ENCODE measurements around the gene SYTL4. TPM values are rescaled to one million over a fixed set of nuclear protein-coding genes. Genes with fewer than 3 reads are reported as not detected.

Gene SYTL4
- total and polyA plus RNA-seq, 2 of the 8 experiments (the other 6 are each of a cell fraction or from before 2014, with no cell fraction given), result 0.11 TPM

GRCh38 chrX:100695302-100695701 lies 36.6 kb downstream of the SYTL4 start:
- Histone ChIP-seq H2BK12ac (ENCODE audit: low read depth, low read length) (no peak overlapping the region), H2AK5ac (ENCODE audit: low read depth, low read length) (no peak overlapping the region), H3K79me1 (ENCODE audit: low read depth, low read length) (no peaks in the 10 kb centered on the region), H3K27me3 (replicated peaks in 1 of 4; ENCODE audit: control insufficient read depth in 3 of 4, extremely low read depth in 1 of 4, insufficient read depth in 3 of 4, low read length in 3 of 4) (no peaks in the 10 kb centered on the region), H4K5ac (ENCODE audit: insufficient read length, low read depth, low read length) (no peak overlapping the region), H3K56ac (replicated peaks; ENCODE audit: insufficient read length, low read depth, low read length) (no peak overlapping the region), H4K91ac (replicated peaks; ENCODE audit: insufficient read length, low read length) (no peak overlapping the region), H3K4me3 (ENCODE audit: extremely low read depth in 1 of 4, insufficient read depth in 2 of 4, low read depth in 3 of 4, low read length in 4 of 4) (no peak overlapping the region), H3K9ac (replicated peaks in 1 of 4; ENCODE audit: extremely low read depth in 1 of 4, low read depth in 3 of 4, low read length in 3 of 4) (no peak overlapping the region), H3K18ac (ENCODE audit: extremely low read depth, low read length) (no peak overlapping the region), H4K20me1 (replicated peaks in 1 of 2; ENCODE audit: control insufficient read depth in 1 of 2, insufficient read depth in 2 of 2, low read length in 2 of 2) (no peaks in the 10 kb centered on the region), H2AFZ (ENCODE audit: low read length) (no peak overlapping the region), H3K23ac (ENCODE audit: insufficient read length) (no peak overlapping the region), H3K23me2 (ENCODE audit: low read depth, low read length) (no peaks in the 10 kb centered on the region), H3K4me2 (ENCODE audit: insufficient read depth in 1 of 2, low read depth in 2 of 2, low read length in 2 of 2) (no peak overlapping the region), H2BK20ac (ENCODE audit: low read length) (no peak overlapping the region), H2BK5ac (ENCODE audit: low read depth, low read length) (no peak overlapping the region), H3K4me1 (replicated peaks in 1 of 4; ENCODE audit: control insufficient read depth in 3 of 4, insufficient read depth in 4 of 4, low read length in 3 of 4) (no peaks in the 10 kb centered on the region), H4K8ac (ENCODE audit: extremely low read depth, insufficient read depth, low read length) (no peak overlapping the region), H3K79me2 (ENCODE audit: control insufficient read depth in 1 of 2, insufficient read depth in 2 of 2, low read length in 2 of 2) (no peaks in the 10 kb centered on the region), H2BK120ac (replicated peaks; ENCODE audit: low read depth, low read length) (no peak overlapping the region), H3K36me3 (ENCODE audit: control insufficient read depth in 2 of 4, insufficient read depth in 4 of 4, low read length in 3 of 4) (no peaks in the 10 kb centered on the region), H3K4ac (replicated peaks; ENCODE audit: insufficient read length, low read depth, low read length) (no peak overlapping the region), H2BK15ac (ENCODE audit: low read length) (no peak overlapping the region), H3K9me3 (ENCODE audit: insufficient read depth in 2 of 2, low read depth in 1 of 2, low read length in 1 of 2) (no peaks in the 10 kb centered on the region), H3K27ac (ENCODE audit: low read depth, low read length) (no peak overlapping the region), H3K14ac (ENCODE audit: insufficient read length) (no peak overlapping the region)
- TF ChIP-seq ATF3 (IDR thresholded peaks at IDR 0.05; ENCODE audit: insufficient read depth, low read depth, low read length) (no peak), MAFK (IDR thresholded peaks at IDR 0.05; ENCODE audit: low read depth, low read length) (no peak), TAF1 (IDR thresholded peaks at IDR 0.05; ENCODE audit: low read depth, low read length) (no peak)
- WGBS, 2 experiments (ENCODE audit: extremely low coverage in 1 of 2, insufficient coverage in 1 of 2, insufficient read length in 1 of 2, insufficient replicate concordance in 2 of 2, low coverage in 1 of 2, low lambda C conversion rate in 2 of 2, missing lambda C conversion rate in 1 of 2), result 66% methylated on average over 2 of the region's 2 CpGs; no CpG with 5 or more reads in 1 of the 2 experiments
- ChIA-PET POLR2A (ENCODE audit: partially characterized antibody) (no interaction called here), CTCF (ENCODE audit: partially characterized antibody) (no interaction called here)
- FAIRE-seq, result no peak
- no peak for DNase-seq (ENCODE audit: low read depth in 1 of 2, low spot score in 2 of 2)
